Melanocyte of skin (primary cell): ENCODE data around the gene ASB5. TPM values are rescaled to one million over a fixed set of nuclear protein-coding genes. Genes with fewer than 3 reads are reported as not detected.

Experiments used
- total RNA-seq, 2 donors: library from RNA; depleted of rRNA; stranded (reverse); fragments of >200 nt; gene quantifications; 2 replicates each; pipeline ENCODE4 v1.2.3, GENCODE V29; 2012

The ASB5 gene, protein sequence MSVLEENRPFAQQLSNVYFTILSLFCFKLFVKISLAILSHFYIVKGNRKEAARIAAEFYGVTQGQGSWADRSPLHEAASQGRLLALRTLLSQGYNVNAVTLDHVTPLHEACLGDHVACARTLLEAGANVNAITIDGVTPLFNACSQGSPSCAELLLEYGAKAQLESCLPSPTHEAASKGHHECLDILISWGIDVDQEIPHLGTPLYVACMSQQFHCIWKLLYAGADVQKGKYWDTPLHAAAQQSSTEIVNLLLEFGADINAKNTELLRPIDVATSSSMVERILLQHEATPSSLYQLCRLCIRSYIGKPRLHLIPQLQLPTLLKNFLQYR
- not detected for total RNA-seq

GRCh38 chr4:176268963-176269362 is at the start of gene ASB5:
TSS of gene ASB5 (minus strand) at chr4:176269222. CDS start at chr4:176269108, 114 bp downstream.

DNA sequence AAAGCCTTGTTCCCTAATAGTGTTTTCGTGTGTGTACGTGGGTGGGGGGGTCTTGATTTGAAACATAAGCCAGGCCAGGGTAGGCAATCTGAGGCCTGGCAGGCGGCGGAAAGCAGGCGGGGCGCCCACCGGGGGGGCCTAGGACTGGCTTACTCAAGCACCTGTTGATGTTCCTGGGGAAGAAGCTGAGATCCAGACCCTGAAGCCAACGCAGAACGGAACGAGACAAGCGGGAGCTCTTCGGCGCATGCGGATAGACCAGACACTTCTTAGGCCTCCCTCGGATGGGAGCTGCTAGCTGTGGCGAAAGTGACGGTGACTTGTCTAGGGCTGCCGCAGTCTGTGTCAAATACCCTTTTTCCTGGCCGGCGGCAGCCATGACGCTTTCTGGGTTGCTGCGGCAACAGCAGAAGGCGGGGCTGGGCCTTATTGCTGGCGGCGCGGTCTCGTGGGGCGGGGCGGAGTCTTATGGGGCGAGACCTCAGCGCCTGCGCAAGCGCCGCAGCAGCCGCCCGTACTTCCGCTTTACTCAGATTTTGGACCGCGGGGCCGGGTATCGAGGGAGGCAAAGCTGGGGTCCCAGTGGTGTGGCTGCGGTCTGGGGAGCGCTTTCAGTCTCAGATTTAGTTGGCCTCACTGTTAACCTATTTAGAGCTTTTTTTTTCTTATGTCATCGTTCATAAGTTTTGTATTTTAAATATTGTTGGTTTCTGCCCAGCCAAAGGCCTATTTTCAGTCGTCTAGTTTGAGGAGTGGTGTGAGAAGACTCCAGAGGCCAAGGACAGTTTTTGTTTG is 73.6 kb downstream of the ASB5 start, which contains the start of gene SPATA4:
Gene SPATA4 (minus strand): TSS at position 402 of the 795 bp plus-strand sequence. CDS start 23 bp downstream, at position 379.

Other genes with a start within 250 kb of the ASB5 start
- gene WDR17, start 203.4 kb downstream of the ASB5 start, total RNA-seq: 1 to 10 TPM; 3.1 to 7.3 TPM
- gene SPATA4, start 73.6 kb downstream of the ASB5 start, total RNA-seq: under 1 TPM in 1 of 2 donors, not detected in 1; under 0.01 TPM
- 10 to 100 TPM; 45.4 to 80.9 TPM for gene SPCS3, start 50.7 kb upstream of the ASB5 start, total RNA-seq